Colonic mucosa (tissue), 4 donors: ENCODE measurements around the gene ANGPTL4. TPM values are rescaled to one million over a fixed set of nuclear protein-coding genes. Genes with fewer than 3 reads are reported as not detected.

Experiments used
- DNase-seq: peaks from one replicate; pipeline ENCODE4 v3.0.0-alpha.2; 2020
- H3K27ac ChIP-seq: fragments of 200-600 bp; one replicate; pipeline ENCODE4 v1.8.0; 2021
- H3K27me3 ChIP-seq: fragments of 200-600 bp; one replicate; pipeline ENCODE4 v1.8.0; 2021
- H3K36me3 ChIP-seq: fragments of 200-600 bp; one replicate; pipeline ENCODE4 v1.8.0; 2021
- H3K4me1 ChIP-seq: fragments of 200-600 bp; one replicate; pipeline ENCODE4 v1.8.0; 2021; ENCODE audit warnings: mild to moderate bottlenecking
- H3K4me3 ChIP-seq: fragments of 200-600 bp; one replicate; pipeline ENCODE4 v1.8.0; 2021
- H3K9ac ChIP-seq, 2 donors: one replicate each; pipeline ENCODE4 v1.7.0; 2013; ENCODE audit warnings: control low read depth in 2 of 2, low read depth in 2 of 2, low read length in 2 of 2
- H3K9me3 ChIP-seq: fragments of 200-600 bp; one replicate; pipeline ENCODE4 v1.8.0; 2021
- intact Hi-C: fragments of 100-400 bp; cut with DNase I; formaldehyde crosslinking; loops from one replicate; pipeline ENCODE4 v1.14.1; 2022
- microRNA-seq: library from miRNA; unstranded; fragments of <30 nt; microRNA quantifications from one replicate; pipeline ENCODE4, GENCODE V29; 2019
- total RNA-seq, 2 donors: library from RNA; stranded (reverse); fragmentation: NEBNext Ultra II Directional in 1 of 2; extraction: Animal tissue kit (Norgen Biotek cat#: 25700) in 1 of 2; gene quantifications; one replicate each; pipeline ENCODE4 v1.2.1, GENCODE V29; 2021
- TF ChIP-seq, protein P1 (sequence below): fragments of 200-600 bp; IDR thresholded peaks from one replicate; pipeline ENCODE4 v1.8.0; 2022; ENCODE audit warnings: antibody characterized with exemption, mild to moderate bottlenecking
- donor health status: healthy.
- donor health status: DM: no; HTN: no; CAD: no.
- donor health status: DM: no; HTN: no; CAD: no.

The ANGPTL4 gene
- total RNA-seq, 2 donors from 2014 or later, result 7.7 to 8.1 TPM

DNA sequence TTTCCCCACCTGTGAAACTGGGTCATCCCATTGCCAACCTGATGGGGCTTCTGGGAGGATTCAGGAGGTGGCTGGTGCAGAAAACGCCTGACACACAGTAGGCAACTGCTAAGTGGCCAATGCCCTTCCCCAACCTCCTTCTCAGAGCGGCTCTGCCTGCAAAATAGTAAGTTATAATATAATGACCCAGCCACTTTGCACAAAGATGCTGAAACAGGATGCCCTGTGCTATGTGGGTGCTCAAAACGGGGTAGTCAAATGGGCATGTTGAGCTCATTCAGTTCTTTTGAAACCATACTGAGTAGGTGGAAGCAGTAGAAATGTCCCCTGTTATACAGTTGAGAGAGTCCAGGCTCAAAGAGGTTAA lies 49.7 kb downstream of the ANGPTL4 start:
- Histone ChIP-seq H3K9ac (peak overlapping the region; percentile 49 to 90), H3K27me3 (no peaks in the 10 kb centered on the region), H3K4me1 (peaks cover 4% of the 10 kb centered on the region), H3K27ac (no peak overlapping the region), H3K9me3 (no peaks in the 10 kb centered on the region), H3K36me3 (no peaks in the 10 kb centered on the region), H3K4me3 (peak overlapping the region; percentile 88)
- TF ChIP-seq, protein P1, sequence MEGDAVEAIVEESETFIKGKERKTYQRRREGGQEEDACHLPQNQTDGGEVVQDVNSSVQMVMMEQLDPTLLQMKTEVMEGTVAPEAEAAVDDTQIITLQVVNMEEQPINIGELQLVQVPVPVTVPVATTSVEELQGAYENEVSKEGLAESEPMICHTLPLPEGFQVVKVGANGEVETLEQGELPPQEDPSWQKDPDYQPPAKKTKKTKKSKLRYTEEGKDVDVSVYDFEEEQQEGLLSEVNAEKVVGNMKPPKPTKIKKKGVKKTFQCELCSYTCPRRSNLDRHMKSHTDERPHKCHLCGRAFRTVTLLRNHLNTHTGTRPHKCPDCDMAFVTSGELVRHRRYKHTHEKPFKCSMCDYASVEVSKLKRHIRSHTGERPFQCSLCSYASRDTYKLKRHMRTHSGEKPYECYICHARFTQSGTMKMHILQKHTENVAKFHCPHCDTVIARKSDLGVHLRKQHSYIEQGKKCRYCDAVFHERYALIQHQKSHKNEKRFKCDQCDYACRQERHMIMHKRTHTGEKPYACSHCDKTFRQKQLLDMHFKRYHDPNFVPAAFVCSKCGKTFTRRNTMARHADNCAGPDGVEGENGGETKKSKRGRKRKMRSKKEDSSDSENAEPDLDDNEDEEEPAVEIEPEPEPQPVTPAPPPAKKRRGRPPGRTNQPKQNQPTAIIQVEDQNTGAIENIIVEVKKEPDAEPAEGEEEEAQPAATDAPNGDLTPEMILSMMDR, result no peak
- intact Hi-C loops, result loop anchor here (5.0 kb wide), 1 partner anchor 89 kb away; the partner anchor contains the start of gene PRAM1
- no peak for DNase-seq

DNA sequence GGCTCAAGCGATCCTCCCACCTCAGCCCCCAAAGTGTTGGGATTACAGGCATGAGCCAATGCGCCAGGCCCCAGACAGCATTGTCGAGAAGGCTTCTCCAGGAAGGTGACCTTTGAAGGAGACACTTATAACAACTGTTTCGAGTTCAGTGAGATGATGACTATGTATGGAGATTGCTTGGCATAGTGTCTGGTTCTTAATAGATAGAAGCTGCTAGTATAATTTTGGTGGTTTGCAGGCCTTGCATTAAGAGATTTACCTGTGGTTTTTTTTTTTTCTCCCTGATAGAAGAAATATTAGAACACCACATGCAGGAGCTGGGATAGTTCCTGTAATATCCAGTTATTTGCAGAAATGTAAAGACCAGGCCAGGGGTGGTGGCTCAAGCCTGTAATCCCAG lies 52.8 kb downstream of the ANGPTL4 start:
- Histone ChIP-seq H3K4me1 (peaks cover 4% of the 10 kb centered on the region), H3K4me3 (no peak overlapping the region), H3K9ac (no peak overlapping the region), H3K36me3 (no peaks in the 10 kb centered on the region), H3K27me3 (no peaks in the 10 kb centered on the region), H3K27ac (no peak overlapping the region), H3K9me3 (no peaks in the 10 kb centered on the region)
- intact Hi-C loops, result no loop called here
- DNase-seq, result no peak
- TF ChIP-seq, protein P1, result no peak

DNA sequence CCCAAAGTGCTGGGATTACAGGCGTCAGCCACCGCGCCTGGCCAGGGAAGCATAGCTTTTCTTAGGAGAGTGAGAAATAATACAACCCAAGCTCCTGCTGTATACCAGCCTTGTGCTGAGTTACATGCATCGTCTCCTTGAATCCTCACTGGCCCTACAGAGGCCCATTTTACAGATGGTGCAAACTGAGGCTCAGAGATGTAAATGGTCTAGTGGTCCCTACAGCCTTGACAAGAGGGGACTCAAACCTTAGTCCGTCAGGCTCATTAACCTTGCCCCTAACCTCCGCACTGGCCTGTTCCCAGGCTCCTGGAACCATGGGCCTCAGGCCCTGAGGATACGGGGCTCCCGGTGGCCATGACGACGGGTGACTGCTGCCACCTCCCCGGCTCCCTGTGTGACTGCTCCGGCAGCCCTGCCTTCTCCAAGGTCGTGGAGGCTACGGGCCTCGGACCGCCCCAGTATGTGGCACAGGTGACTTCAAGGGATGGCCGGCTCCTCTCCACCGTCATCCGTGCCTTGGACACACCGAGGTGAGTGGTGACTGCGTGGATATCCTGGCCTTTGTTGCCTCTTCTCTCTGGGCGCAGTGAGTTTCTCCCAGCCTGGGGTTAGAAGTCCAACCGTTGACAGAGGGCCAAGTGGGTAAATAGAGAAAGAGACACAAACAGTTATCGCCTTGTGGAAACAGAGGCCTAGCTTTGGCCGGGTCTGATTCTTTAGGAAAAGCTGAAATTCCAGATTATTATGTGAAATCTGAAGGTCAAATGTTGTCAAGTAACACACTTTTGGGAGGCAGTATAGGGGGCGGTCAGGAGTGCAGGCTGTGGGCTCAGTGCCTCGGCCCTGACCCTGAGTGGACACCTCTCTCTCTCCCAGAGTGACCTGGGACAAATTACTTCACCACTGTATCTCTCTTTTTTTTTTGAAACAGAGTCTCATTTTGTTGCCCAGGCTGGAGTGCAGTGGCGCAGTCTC lies 57.8 kb downstream of the ANGPTL4 start:
- H3K9me3 ChIP-seq, result no peaks in the 10 kb centered on the region
- H3K36me3 ChIP-seq, result no peaks in the 10 kb centered on the region
- H3K27me3 ChIP-seq, result no peaks in the 10 kb centered on the region
- no peak overlapping the region for H3K27ac ChIP-seq
- TF ChIP-seq, protein P1, result no peak
- H3K9ac ChIP-seq, result no peak overlapping the region
- H3K4me1 ChIP-seq, result peaks cover 4% of the 10 kb centered on the region
- no peak for DNase-seq
- intact Hi-C loops, result no loop called here
- no peak overlapping the region for H3K4me3 ChIP-seq

DNA sequence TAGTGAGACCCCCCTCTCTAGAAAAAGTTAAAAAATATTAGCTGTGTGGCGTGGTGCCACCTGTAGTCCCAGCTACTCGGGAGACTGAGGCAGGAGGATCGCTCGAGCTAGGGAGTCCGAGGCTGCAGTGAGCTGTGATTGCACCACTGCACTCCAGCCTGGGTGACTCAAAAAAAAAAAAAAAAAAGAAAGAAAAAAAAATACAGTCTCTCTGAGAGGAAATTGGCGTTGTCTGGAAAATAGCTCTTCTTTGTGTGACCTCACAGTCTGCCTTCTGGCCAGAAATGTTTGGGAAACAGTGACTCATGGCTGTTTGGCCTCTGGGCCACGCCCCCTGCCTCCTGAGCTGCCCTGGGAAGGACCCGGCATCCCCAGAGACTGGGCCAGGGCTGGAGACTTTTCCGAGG lies 59.9 kb downstream of the ANGPTL4 start:
- Histone ChIP-seq H3K4me1 (peaks cover 4% of the 10 kb centered on the region), H3K9me3 (no peaks in the 10 kb centered on the region), H3K27me3 (no peaks in the 10 kb centered on the region), H3K9ac (peak overlapping the region in 1 of 2 donors; percentile 40), H3K27ac (peak overlapping the region; percentile 74), H3K36me3 (no peaks in the 10 kb centered on the region), H3K4me3 (no peak overlapping the region)
- TF ChIP-seq, protein P1, result no peak
- intact Hi-C loops, result no loop called here
- DNase-seq, result peak; percentile 86

Small RNA genes within 50 kb of the gene (microRNA-seq; reads per million reads assigned to microRNA genes)
- gene MIR4999, result 7.2 reads per million, percentile 7 among the genes with 10 or more reads in this experiment

Other genes with a start within 250 kb of the ANGPTL4 start
- gene FBN3, start 214.6 kb upstream of the ANGPTL4 start, total RNA-seq, result under 1 TPM in 1 of 2 donors, not detected in 1; 0.05 TPM
- 1 to 10 TPM; 2.9 to 5.3 TPM for gene CERS4, start 154.8 kb upstream of the ANGPTL4 start, total RNA-seq
- gene CD320, start 55.8 kb upstream of the ANGPTL4 start, total RNA-seq, result 100 to 1,000 TPM in 1 of 2 donors, 10 to 100 TPM in 1; 34.1 to 154 TPM
- 10 to 100 TPM; 57.4 to 58.3 TPM for gene NDUFA7, start 42.8 kb upstream of the ANGPTL4 start, total RNA-seq
- gene RPS28, start 42.7 kb upstream of the ANGPTL4 start, total RNA-seq, result 1,000 to 10,000 TPM; 1,587 to 1,854 TPM
- gene KANK3, start 20.9 kb upstream of the ANGPTL4 start, total RNA-seq, result 1 to 10 TPM; 1.7 to 2.7 TPM
- 100 to 1,000 TPM; 117 to 127 TPM for gene RAB11B, start 26.2 kb downstream of the ANGPTL4 start, total RNA-seq
- gene MARCHF2, start 49.1 kb downstream of the ANGPTL4 start, total RNA-seq, result 10 to 100 TPM; 18.8 to 33.1 TPM
- 100 to 1,000 TPM; 122 to 339 TPM for gene HNRNPM, start 80.8 kb downstream of the ANGPTL4 start, total RNA-seq
- gene PRAM1, start 138.5 kb downstream of the ANGPTL4 start, total RNA-seq, result under 1 TPM; 0.49 to 0.96 TPM
- gene ZNF414, start 150.0 kb downstream of the ANGPTL4 start, total RNA-seq, result 10 to 100 TPM; 19.5 to 31.9 TPM
- gene MYO1F, start 213.3 kb downstream of the ANGPTL4 start, total RNA-seq, result 1 to 10 TPM; 4.7 to 9.1 TPM
- 1 to 10 TPM; 3.9 TPM for gene ADAMTS10, start 246.6 kb downstream of the ANGPTL4 start, total RNA-seq